HT1080 (cell line): ENCODE results near the gene MYCBP2. TPM values are rescaled to one million over a fixed set of nuclear protein-coding genes. Genes with fewer than 3 reads are reported as not detected.
"Not testable (repeated sequence)": the region's sequence is repeated elsewhere in the genome, so short reads cannot be mapped to it uniquely, and the experiment has no call there.

Source experiments
- DNase-seq: peaks from one replicate; pipeline ENCODE4 v3.0.0-alpha.2; 2015; ENCODE audit warnings: low read depth
- total RNA-seq: library from RNA; depleted of rRNA; stranded (reverse); fragments of >200 nt; shearing (Covaris generic); gene quantifications from 2 replicates; pipeline ENCODE4 v1.2.3, GENCODE V29; 2014

The MYCBP2 gene
- total RNA-seq, 1 experiment from 2014 or later, result 41.3 TPM

DNA sequence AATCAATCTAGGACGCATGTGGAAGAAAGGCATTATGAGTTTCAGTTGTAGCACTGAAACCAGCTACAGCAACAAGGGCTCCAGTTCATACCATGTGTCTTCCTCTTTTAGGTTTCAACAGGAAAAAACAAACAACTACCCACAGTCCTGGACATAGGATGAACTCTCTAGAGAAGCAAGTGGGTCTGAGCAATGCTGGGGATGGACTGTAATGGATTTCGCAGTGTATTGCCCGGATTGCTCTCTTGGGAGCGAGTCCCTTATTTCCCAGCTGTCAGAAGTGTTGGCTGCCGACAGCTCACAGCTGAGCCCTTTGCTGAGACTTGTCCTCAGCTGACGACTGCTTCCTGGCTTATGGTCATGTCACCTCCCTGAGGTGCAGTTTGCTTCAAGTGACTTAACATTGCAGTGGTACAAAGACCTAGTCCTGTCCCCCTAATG, 12.1 kb upstream of the MYCBP2 start:
- no peak for DNase-seq

DNA sequence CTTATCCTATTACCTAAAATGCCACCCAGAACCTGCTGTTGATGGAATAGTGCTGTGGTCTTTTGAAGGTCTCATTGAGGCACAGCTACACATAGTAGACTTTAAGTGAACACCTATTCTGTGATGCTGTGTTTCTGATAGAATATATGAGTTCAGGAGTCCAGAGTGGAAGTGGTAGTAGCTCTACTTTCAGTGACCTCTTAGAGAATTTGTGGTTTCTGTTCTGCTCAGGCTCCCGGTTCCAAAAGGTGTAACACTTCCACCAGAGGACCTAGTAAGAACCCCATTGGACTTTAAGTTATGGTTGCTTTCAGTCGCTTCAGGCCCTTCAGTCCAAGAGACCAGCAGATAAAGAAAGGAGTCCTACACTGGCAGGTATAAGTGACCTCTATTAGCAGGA, 11.4 kb upstream of the MYCBP2 start:
- no peak for DNase-seq

DNA sequence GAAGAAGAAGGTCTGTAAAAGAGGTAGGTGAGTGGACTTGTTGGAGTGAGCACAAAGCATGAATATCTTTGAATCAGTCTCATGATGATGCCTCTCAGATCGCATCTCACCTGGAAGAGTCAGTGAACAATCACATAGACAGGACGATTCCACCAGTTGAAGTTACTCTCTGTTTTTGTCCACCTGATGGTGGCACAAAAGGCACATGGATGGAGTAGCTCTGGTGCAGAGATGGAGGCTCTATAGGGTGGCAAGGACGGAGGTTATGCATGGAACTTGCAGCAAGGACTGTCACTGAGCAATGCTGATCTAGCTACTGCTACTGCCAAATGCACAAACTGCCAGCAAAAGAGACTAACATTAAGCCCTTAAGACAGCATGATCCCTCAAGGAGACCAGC, 10.3 kb upstream of the MYCBP2 start:
- DNase-seq, result no peak

DNA sequence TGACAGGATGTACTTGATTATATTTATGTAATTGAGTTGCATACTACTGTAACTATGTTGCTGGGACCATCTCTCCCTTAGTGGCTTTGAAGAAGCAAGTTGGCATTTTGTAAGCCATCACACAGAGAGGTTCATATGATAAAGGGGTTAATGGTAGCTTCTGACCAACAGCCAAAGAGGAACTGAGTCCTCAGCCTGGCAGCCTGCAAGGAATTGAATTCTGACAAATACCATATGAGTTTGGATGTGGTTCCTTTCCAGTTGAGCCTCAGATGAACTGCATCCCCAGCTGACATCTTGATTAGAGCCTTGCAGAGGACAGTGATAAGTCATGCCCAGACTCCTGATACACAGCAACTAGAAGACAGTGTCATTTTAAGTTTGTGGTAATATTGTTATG, 8.6 kb upstream of the MYCBP2 start:
- DNase-seq, result no peak

DNA sequence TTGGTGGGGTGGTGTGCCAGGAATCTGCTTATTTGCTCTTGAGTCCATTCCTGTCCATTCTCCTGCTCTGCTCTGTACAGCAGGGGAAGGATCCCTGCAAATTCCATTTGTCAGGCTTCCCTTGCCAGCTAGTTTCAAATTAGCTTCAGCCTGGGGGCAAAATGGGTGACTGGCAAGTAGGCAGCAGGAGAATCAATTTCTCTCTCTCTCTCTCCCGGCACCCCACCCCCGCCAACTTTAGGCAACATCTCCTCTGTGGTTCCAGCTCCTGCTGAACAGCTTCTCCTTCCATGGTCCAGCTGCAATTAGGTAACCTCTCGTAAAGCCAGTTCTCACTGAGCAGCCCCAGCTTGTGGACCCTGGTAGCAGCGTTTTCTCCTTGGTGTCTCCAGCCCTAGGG, 6.7 kb upstream of the MYCBP2 start:
- DNase-seq, result no peak

DNA sequence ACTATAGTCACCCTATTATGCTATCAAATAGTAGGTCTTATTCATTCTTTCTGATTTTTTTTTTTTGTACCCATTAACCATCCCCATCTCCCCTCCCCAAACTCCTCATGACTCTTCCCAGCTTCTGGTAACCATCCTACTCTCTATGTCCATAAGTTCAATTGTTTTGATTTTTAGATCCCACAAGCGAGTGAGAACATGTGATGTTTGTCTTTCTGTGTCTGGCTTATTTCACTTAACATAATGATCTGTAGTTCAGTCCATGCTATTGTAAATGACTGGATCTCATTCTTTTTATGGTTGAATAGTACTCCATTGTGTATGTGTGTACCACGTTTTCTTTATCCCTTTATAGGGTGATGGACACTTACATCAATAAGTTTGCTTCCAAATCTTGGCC, 4.5 kb upstream of the MYCBP2 start:
- DNase-seq, result no peak

DNA sequence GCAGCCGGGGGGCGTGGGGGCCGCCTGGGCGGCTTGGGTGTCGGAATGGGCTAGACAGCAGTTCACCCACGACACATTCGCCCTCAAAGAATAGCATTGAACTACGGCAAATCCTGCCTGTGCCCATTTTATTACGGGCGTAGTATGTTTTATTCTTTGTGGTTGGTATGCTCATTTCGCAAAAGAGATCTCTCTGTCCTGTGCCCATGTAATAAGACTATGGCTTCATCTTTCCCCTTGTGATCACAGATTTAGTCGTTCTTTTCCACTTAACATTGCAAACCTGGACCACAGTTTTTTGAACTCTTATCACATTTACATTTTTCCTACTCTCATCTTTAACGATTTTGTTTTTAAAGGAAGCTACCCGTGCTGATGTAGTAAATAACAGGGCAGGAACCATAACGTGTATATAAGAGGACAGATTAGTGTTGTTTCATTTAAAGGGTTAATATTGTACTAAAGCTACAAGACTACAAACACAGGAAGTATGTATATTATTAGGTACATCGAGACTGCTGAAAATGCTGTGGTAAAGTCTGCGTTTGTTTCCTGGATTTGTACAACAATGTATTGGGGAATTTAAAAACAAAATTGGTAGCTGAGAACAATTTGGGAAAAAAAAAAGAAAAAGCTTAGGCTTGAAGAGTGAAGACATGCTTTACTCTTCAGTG, 3.2 kb upstream of the MYCBP2 start:
- DNase-seq, result no peak

DNA sequence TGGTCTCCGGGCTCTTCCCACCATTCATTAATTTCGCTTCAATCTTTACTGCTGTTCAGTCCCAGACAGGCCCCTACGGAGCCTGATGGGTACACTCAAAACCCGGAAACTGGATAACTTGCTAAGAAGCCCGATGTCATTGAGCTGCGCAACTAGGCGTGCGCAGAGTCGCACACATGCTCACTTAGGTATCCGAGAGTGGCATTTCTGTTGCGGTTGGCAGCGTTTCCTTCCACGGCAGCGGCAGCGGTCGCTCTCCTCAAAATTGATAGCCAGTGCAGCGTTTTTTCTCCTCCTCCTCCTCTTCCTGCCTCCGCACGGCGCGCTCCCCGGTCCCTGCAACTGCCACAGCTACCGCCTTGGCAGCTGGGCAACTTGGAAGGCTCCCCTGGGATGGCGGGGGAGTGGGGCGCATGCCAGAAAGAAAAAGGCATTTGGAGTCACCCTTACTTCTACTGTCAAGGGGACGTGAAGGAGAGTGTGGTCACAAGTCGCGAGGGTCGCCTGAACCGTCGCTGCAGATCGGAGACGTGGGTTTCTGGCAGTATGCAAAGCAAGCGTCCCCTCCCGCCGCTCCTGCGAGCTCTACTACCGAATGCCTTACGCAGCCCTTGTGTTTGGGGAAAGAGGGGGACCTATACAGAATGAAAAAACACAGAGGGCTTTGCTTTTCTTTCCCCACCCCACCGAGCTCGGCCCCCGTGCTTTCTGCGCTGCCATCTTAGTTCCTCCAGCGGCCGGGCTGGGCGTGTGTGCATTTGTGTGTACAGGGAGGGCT, 2.4 kb upstream of the MYCBP2 start:
- DNase-seq, result peak; percentile 96

DNA sequence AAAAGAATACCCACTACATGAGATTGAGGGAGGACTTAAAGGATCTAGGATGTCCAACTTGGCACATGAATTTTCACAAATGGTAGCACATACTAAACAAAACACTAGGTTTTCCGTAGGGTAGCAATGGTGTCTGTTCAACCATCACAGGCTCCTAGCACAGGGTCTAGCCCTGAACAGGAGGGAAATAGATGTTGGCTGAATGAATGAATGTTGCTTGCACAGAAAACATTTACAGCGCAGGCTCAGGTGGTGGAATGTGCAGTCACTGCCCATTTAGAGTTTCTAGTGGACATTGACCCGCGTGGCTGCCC, 1.9 kb upstream of the MYCBP2 start:
- no peak for DNase-seq

DNA sequence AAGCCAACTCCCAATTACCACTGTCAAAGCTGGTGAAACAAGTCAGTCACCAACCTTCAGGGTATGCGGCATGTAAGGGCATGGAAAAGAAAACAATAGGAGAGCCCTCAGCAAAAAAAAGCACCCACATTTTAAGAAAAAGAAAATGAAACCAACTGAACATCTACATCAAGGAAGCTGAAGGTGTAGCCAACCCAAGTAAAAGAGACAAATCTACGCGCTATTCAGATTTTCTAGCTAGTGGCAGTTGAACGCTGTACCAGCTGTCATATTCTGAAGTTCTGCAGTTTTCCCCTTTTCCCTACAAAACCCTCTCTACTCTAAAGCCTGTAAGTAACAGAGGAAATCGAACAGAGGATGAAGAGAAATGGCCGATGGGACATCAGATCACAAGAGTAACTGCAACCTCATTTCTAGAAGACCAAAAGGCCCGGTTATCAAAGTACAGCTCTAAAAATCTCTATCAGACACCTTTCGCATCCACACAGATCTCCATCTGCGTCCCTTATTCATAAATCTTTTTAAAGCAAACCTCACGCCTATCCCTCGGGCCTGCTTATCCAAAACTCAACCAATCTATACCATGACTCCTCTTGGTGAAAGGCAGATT, 1.4 kb downstream of the MYCBP2 start:
- DNase-seq, result peak; percentile 32

DNA sequence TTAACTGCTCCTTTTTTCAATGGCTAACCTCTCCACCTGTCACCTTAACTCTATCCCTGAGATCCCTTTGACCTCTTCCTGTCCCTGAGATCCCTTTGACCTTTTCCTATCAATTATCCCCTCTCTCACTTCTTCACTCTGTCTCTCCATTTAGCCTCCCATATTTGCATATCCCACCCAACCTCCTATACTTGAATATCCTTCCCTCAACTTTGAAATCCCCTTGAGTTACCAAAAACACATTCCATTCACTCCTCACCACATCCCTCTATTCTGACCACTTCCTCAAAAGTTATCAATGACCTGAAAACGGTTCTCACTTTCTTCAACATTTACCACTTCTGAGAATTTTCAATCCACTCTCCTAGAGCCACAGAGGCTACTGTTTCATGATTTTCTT, 3.0 kb downstream of the MYCBP2 start:
- DNase-seq, result no peak

DNA sequence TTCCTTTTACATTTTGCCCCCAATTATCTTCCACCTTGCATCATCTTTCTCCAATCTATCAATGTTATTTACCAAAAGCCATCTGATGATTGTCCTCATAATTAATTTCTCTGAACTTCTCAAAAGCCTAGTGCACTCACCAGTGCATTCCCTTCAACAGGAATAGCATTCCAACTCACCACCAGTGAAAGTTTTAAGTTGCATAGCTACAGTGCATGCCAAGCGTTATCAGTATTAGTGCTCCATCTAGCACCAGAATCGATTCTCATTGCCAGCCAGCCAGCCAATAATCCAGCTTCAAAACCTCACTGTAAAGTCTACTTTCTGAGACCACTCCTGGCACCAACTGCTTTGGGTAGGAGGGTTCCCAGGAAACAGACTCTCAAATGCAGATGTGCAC, 7.4 kb downstream of the MYCBP2 start:
- DNase-seq, result no peak

DNA sequence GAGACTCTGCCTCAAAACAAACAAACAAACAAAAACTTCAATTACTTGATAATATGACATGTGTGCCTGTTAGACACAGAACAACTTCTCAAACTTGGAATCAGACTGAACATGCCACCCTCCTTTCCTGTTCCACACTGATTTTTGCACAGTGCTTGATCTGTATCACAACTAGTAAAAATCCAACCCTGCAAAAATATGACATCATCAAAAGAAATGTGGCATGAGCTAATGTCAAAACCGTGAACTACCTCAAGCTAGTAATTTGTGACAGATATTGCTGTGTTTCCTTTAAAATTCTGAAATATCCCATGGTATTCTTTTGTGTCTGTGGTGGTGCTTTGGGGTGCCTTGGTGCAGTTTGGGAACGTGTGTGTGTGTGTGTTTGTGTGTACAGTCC, 8.2 kb downstream of the MYCBP2 start:
- DNase-seq, result no peak

DNA sequence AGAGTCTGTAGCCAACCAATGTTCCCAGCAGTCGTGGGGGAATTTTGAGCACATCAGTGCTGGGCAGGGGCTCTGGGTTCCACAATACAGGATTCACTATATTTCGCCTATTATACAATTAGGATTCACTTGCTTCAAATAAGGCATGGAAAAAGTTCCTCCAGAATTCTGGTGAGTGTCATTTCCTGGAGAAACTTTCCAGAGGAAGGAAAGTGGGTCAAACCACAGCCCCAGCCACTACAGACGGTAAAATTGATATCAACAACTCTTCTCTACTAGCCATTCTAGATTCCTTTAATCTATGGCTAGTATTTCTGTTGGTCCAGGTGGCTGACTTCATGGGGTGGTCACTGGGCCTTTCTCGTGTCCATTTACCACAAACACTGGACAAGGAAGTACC, 10.5 kb downstream of the MYCBP2 start:
- no peak for DNase-seq

DNA sequence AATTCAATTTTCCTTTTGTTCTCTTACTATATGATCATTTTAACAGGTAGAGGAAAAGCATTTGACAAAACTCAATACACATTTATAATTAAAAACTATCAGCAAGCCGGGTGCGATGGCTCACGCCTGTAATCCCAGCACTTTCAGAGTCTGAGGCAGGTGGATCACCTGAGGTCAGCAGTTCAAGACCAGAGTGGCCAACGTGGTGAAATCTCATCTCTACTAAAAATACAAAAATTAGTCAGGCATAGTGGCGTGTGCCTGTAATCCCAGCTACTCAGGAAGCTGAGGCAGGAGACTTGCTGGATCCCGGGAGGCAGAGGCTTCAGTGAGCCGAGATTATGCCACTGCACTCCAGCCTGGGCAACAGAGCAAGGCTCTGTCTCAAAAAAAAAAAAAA, 11.4 kb downstream of the MYCBP2 start:
- DNase-seq, result not testable (repeated sequence)

DNA sequence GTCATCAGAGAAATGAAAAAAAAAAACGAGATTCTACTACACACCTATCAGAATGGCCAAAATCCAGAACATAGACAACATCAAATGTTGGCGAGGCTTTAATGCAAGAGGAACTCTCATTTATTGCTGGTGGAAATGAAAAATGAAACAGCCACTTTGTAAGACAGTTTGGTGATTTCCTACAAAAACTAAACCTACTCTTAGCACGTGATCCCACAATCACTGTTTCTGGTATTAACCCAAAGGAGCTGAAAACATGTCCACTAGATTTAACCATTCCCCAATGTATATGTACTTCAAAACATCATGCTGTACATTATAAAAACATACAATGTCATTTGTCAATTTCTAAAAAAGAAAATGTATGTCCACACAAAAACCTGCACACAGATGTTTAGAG, 13.0 kb downstream of the MYCBP2 start:
- no peak for DNase-seq

DNA sequence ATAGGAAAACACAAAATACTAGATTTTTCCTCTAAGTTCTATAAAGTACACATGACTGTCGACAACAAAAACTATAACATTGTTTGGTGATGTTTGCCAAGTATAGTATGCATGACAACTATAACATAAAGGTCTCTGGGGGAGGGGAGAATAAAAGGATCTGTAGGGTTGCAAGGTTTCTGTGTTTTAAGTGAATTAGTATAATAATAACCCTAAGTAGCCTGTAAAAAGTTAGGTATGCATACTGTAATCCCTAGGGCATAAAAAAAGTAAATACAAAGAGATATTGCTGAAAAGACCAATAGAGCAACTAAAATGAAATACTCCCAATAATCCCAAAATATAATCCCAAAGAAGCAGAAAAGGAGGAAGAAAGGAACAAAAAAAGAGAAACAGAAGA, 14.6 kb downstream of the MYCBP2 start:
- DNase-seq, result no peak

DNA sequence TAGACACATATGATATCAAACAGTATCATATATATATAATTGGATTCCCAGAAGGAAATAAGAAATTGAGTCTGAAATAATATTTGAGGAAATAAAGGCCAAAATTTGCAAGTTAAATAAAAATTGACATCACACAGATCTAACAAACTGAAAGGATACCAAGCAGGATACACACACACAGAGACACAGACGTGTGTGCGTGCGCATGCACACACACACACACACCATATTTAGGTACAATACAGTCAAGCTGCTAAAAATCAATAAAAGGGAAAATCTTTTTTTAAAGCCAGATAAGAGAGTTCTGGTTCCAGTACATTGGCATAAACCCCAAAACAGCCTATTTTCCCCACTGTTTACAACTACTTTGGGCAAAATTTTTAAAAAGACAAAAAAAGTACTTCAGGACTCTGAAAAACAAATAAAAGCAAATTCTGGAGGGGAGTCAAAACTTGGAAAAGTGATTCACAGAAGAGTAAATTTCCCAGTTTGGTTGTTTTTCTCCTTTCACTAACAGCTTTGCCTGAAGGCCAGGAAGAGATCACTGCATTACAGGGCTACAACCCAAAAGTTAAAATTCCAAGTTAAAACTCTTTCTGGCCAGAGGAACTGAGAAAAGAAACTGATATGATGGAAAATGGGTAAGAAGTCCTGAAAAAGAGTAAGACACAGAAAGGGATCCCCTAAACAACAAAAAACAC, 16.2 kb downstream of the MYCBP2 start:
- no peak for DNase-seq

DNA sequence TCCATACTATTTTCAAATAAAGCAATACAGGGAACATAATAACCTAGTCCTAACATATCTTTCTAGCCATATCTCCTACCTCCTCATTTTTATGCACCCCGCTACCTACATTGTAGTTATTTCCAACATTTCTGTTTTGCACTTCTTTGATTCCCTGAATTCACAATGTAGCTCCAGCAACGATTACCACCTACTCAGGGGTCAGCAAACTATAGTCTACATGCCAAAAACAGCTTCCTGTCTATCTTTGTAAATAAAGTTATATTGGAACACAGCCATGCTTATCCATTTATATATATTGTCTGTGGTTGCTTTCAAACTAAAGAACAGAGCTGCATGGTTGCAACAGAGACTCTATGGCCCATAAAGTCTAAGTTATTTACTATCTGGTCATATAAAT, 16.7 kb downstream of the MYCBP2 start:
- no peak for DNase-seq

DNA sequence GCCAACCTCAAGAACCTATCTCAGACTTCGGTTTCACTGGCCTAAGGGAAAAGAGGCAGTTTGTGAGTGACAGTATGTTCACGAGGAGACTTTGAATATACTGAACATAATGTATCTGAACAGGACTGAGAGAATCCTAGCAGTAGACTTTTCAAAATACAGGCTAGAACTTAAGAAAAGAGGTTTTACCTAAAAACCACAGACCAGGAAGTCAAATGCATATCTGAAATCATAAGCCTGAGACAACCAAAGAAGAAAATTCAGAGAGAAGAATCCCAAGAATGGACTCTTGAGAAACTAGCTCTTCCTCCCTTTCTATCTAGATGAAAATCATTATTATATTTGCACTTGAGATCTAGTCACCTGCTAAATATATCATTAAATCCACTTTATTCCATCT, 17.6 kb downstream of the MYCBP2 start:
- DNase-seq, result no peak

DNA sequence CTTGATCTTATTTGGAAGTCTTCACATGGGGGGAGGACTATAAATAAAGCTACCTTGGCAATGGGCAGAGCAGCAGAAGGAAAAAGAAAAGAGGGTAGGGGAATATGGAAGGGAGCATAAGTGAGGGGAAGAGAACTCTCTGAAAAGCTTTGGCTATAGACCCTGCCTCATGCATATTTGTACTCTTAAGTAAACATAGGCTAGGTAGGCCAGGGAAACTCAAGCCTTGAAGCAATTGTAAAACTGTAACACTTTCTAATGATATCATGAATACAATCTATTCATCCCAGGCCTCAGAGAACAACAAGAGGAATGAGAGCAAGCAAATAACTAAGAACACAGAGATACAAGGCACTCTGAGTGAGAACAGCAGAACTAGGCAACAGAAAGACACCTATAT, 20.4 kb downstream of the MYCBP2 start:
- no peak for DNase-seq

DNA sequence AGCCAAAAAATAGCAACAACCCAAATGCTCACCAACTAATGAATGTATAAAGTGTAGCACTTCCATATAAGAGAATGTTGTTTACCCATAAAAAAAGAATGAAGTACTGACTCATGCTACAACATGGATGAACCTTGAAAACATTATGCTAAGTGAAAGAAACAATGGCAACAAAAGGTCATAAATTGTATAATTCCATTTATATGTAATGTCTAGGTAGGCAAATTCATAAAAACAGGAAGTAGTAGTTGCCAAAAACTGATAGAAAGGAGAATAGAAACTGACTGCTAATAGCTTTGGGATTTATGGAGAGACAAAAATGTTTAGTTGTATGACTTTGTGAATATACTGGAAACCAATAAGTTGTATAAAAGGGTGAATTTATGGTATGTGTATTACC, 21.6 kb downstream of the MYCBP2 start:
- DNase-seq, result no peak
